Measurements from ENCODE around the gene PLCH2. TPM values are rescaled to one million over a fixed set of nuclear protein-coding genes. Genes with fewer than 3 reads are reported as not detected.

Gene PLCH2
- total and polyA plus RNA-seq, 2 of the 13 experiments (the other 11 are each of a cell fraction or from before 2014, with no cell fraction given): 0.15 to 0.67 TPM

- no peak for ATAC-seq
- WGBS (ENCODE audit: low lambda C conversion rate): 0% methylated on average over 5 of the region's 8 CpGs
- no peaks in the 10 kb centered on the region for H3K79me2 ChIP-seq (ENCODE audit: insufficient read depth, low read length)
- no peaks in the 10 kb centered on the region for H3K36me3 ChIP-seq (replicated peaks in 1 of 2; ENCODE audit: control insufficient read depth in 1 of 2, insufficient read depth in 2 of 2, low read length in 2 of 2)
- TF ChIP-seq ZNF205 (CRISPR knock-in tag; IDR thresholded peaks at IDR 0.05): no peak
- no peak for TF ChIP-seq PCBP1 (IDR thresholded peaks at IDR 0.05; ENCODE audit: borderline replicate concordance, low read depth, low read length)
- no peak for TF ChIP-seq ZNF556 (CRISPR knock-in tag; IDR thresholded peaks at IDR 0.05; ENCODE audit: borderline replicate concordance)
- TF ChIP-seq ZNF317 (CRISPR knock-in tag; IDR thresholded peaks at IDR 0.05): no peak
- no peak for TF ChIP-seq TRAFD1 (CRISPR knock-in tag; IDR thresholded peaks at IDR 0.05; ENCODE audit: borderline replicate concordance)
- no peak for TF ChIP-seq SNAPC2 (CRISPR knock-in tag; IDR thresholded peaks at IDR 0.05)
- no peak overlapping the region for H3K27ac ChIP-seq (ENCODE audit: extremely low read length, insufficient read depth, low read length)
- peaks cover 4% of the 10 kb centered on the region; the same call in 1 of the 2 replicates for H4K20me1 ChIP-seq (ENCODE audit: insufficient read depth, low read length)
- peaks cover 31 to 93% of the 10 kb centered on the region in 2 experiments; a peak in 4 of 5 replicates for H3K27me3 ChIP-seq (ENCODE audit: control insufficient read depth in 1 of 2, insufficient read depth in 2 of 2, low read length in 2 of 2)
- BruUV-seq (replicated peaks): no TSS peak
- H3K9ac ChIP-seq (ENCODE audit: insufficient read depth, low read depth, low read length): no peak overlapping the region
- H3K4me1 ChIP-seq (ENCODE audit: insufficient read depth, low read length): no peaks in the 10 kb centered on the region
- H3K4me2 ChIP-seq (ENCODE audit: low read depth, low read length): no peak overlapping the region
- no peak overlapping the region for H2AFZ ChIP-seq (ENCODE audit: low read length)
- no peak overlapping the region for H3K4me3 ChIP-seq (replicated peaks in 1 of 3; ENCODE audit: insufficient read depth in 1 of 3, low read depth in 2 of 3, low read length in 3 of 3)
- ChIA-PET POLR2A (no interaction called here), CTCF (ENCODE audit: low intra/inter-chr PET ratio, low total read pairs) (no interaction called here)
- in situ Hi-C loops (cut with HindIII; ENCODE audit: extremely low pct_ligation_motif_present, low pct_unique_long_range_greater_than_20kb): no loop called here
- intact Hi-C loops (cut with micrococcal nuclease; ENCODE audit: unreplicated experiment): no loop called here
- DNase-seq (ENCODE audit: low spot score): no peak
- no peak for FAIRE-seq
- H3K9me3 ChIP-seq (ENCODE audit: low read length): no peaks in the 10 kb centered on the region
Observed at GRCh38 chr1:2460203-2460602, 15.9 kb upstream of the PLCH2 start.

All from HepG2 (cell line).